Measurements from ENCODE around the gene CDH19.
A peak's percentile ranks its signal among the peaks of the same experiment; 100 is the strongest.
"Not testable (repeated sequence)": the region's sequence is repeated elsewhere in the genome, so short reads cannot be mapped to it uniquely, and the experiment has no call there.

The CDH19 gene

GRCh38 chr18:66506178-66506577 is 97.7 kb downstream of the CDH19 start:
- TF ChIP-seq, protein P1, sequence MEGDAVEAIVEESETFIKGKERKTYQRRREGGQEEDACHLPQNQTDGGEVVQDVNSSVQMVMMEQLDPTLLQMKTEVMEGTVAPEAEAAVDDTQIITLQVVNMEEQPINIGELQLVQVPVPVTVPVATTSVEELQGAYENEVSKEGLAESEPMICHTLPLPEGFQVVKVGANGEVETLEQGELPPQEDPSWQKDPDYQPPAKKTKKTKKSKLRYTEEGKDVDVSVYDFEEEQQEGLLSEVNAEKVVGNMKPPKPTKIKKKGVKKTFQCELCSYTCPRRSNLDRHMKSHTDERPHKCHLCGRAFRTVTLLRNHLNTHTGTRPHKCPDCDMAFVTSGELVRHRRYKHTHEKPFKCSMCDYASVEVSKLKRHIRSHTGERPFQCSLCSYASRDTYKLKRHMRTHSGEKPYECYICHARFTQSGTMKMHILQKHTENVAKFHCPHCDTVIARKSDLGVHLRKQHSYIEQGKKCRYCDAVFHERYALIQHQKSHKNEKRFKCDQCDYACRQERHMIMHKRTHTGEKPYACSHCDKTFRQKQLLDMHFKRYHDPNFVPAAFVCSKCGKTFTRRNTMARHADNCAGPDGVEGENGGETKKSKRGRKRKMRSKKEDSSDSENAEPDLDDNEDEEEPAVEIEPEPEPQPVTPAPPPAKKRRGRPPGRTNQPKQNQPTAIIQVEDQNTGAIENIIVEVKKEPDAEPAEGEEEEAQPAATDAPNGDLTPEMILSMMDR (conservative IDR thresholded peaks at IDR 0.05; ENCODE audit: low read depth, low read length) = no peak

DNA sequence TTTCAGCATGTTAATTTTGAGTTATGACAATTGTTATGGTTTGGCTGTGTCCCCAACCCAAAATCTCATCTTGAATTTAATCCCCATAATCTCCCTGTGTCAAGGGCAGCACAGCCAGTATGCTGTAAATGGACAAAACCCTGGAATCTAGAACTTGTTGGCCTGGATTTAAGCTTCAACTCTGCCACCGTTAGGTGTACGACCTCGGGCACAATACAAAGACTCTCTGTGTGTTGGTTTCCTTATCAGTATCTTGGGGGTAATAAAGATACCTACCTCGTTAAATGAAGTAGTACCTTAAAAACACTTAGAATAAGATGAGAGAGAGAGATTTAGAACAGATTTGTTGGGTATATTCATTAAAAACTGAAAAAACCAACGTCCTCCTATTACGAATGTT is 106.5 kb downstream of the CDH19 start:
- no peak for DNase-seq (ENCODE audit: low read depth)
- no peak overlapping the region for H3K4me3 ChIP-seq (ENCODE audit: low read depth, low read length)
- TF ChIP-seq, protein P1 (conservative IDR thresholded peaks at IDR 0.05; ENCODE audit: low read depth, low read length) = no peak

More at GRCh38 chr18:66506178-66506577, 97.7 kb downstream of the CDH19 start:
- no peak overlapping the region for H3K4me3 ChIP-seq (ENCODE audit: low read depth, low read length)
- no peak for DNase-seq (ENCODE audit: low read depth)

- peak; percentile 51 for DNase-seq (ENCODE audit: low read depth)
Observed at GRCh38 chr18:66495844-66496243, 108.0 kb downstream of the CDH19 start.

GRCh38 chr18:66473882-66474281 is 130.0 kb downstream of the CDH19 start:
- DNase-seq (ENCODE audit: low read depth) = no peak
- H3K4me3 ChIP-seq (ENCODE audit: low read depth, low read length) = no peak overlapping the region
- TF ChIP-seq, protein P1 (conservative IDR thresholded peaks at IDR 0.05; ENCODE audit: low read depth, low read length) = no peak

More at GRCh38 chr18:66495844-66496243, 108.0 kb downstream of the CDH19 start:
- no peak overlapping the region for H3K4me3 ChIP-seq (ENCODE audit: low read depth, low read length)
- TF ChIP-seq, protein P1 (conservative IDR thresholded peaks at IDR 0.05; ENCODE audit: low read depth, low read length) = peak; percentile 51

DNA sequence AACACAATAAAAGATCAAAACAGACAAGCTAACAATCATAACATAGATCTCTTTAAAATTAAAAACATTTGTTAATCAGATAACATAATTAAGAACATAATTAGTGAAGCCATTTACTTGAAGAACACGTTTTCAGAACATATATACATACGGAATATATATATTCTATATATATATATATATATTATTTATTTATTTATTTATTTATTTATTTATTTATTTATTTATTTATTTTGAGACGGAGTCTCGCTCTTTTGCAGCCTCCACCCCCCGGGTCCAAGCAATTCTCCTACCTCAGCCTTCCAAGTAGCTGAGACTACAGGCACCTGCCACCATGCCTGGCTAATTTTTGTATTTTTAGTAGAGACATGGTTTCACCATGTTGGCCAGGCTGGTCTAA is 137.7 kb downstream of the CDH19 start:
- not testable (repeated sequence) for H3K4me3 ChIP-seq (ENCODE audit: low read depth, low read length)

DNA sequence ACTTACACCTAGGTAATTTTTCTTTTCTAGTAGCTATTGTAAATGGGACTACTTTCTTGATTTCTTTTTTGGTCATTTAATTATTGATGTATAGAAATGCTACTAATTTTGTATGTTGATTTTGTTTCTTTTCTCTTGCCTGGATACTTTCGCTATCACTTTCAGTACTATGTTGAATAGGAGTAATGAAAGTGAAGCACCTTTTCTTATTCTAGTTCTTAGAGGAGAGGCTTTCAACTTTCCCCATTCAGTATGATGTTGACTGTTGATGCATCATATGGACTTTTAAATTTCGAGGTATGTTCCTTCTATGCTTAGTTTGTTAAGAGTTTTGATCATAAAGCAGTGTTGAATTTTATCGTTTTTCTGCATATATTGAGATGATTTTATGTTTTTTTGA is 142.5 kb downstream of the CDH19 start:
- TF ChIP-seq, protein P1 (conservative IDR thresholded peaks at IDR 0.05; ENCODE audit: low read depth, low read length) = no peak
- H3K4me3 ChIP-seq (ENCODE audit: low read depth, low read length) = no peak overlapping the region
- DNase-seq (ENCODE audit: low read depth) = no peak

More for the DNA sequence above, 137.7 kb downstream of the CDH19 start:
- DNase-seq (ENCODE audit: low read depth) = not testable (repeated sequence)

- no peak overlapping the region for H3K4me3 ChIP-seq (ENCODE audit: low read depth, low read length)
- TF ChIP-seq, protein P1 (conservative IDR thresholded peaks at IDR 0.05; ENCODE audit: low read depth, low read length) = no peak
- no peak for DNase-seq (ENCODE audit: low read depth)
Observed at GRCh38 chr18:66457245-66457644, 146.6 kb downstream of the CDH19 start.
